HG03060 (cell line): ENCODE results near the gene FHL2.

Source experiments
- ATAC-seq: cut with Tn5 transposase; IDR thresholded peaks from one replicate; pipeline ENCODE4 v1.9.1; 2021; ENCODE audit warnings: low read depth, moderate number of reproducible peaks; ENCODE audit not compliant: unreplicated experiment

The FHL2 gene

DNA sequence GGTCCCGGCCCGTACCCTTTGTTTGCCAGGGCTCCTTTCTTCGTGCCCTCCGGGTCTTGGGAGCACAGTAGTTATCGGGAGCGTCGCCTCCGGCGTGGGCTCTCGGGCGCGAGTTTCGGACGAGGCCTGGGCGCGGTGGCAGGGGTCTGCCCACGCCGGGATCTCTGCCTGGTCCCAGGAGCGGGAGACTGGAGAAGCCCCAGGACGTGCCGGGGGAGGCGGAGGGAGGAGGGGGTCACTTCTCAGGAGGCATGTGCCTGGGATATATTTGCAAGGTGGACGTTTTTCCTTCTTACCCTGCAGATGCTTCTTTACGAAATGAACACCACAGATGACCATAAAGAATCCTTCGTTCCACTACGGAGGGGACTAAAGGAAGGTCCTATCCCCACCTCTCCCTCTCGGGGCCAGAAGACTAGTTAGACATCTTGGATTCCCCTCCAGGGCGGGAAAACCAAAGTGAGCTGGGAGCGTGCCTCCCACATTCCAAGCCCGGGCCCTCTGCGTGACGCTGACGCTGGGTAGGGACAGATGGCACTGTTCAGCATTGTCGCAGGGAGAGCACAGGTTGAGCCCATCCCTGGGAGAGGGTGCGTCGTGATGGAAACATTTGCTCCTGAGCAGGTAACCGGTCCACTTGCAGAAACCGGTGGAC, 483 bp upstream of the FHL2 start:
- ATAC-seq, result no peak

DNA sequence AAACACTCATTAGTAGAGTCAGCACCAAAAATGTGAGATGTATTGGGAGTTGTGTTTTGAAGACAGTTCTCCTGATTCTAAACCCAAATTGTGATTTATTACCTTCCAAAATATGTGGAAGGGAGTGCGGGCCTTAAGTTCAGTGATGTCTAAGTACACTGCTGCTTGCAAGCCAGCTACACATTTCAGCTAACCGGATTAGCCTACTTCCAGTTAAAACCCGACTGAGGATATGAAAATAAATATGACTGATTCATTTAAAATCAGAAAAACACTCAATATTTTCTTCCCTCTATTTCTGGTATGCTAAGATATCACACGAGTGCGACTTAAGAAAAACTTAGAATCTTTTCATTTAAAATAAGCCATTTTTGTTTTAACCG, 907 bp downstream of the FHL2 start:
- ATAC-seq, result no peak

DNA sequence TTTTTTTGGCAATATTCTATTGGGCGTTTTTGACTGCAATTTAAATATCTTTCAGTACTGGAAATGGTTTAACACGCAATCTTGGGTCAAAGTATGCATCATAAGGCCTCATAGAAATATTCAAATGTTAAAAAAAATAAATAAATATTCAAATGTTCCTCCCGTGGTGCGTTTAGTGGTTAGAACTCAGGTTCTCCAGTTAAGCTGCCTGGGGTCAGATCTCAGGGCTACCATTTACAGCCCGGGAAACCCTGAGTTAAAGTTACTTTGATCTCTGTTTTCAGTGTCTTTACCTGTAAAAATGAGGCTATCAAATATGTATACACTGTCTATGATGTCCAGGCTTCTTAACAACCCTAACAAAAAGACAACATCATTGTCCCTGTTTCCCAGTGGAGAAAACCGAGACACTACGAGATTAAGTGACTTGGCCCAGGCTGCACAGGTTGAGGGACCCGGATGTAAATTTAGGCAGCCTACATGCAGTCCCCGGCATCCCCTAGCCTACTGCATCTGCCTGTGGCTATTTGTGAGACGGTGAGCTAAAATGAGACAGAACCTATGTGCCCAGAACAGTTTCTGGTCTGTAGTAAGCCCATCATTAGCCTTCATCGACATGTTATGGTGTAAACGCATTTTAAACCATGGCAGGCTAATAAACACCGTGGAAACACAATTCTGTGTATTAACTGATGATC, 1.7 kb downstream of the FHL2 start:
- ATAC-seq, result no peak

GRCh38 chr2:105396254-105397024, 2.4 kb downstream of the FHL2 start:
- no peak for ATAC-seq

GRCh38 chr2:105395691-105396090, 3.2 kb downstream of the FHL2 start:
- no peak for ATAC-seq

DNA sequence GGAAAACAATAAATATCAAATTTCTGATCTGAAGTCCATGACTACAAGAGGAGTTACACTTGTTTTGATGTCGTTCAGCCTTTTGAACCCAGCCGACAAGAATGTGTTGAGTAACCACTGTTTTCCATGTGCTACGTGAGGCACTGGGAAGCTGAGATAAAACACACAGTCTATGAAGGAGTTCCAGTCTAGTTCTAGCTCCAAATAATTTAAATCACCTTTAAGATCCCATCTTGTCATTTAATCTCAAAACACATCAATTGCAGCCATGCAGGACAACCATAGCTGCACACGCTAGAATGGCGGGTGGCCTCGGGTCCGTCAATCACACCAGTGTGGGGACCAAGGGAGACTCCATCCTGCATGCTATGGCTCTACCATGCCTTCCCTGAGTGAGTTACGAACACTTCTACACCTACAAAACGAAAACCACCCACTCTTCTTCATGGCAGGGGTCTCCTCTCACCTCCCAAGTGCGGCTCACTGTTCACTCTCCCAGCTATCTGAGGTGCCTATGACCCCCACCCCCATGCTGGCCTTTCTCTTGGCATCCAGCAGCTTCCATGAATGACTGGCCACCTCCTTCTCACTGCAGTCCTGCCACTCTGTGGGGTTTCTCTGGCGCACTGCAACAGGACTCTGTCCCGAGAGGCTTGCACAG, 3.8 kb downstream of the FHL2 start:
- ATAC-seq, result no peak

DNA sequence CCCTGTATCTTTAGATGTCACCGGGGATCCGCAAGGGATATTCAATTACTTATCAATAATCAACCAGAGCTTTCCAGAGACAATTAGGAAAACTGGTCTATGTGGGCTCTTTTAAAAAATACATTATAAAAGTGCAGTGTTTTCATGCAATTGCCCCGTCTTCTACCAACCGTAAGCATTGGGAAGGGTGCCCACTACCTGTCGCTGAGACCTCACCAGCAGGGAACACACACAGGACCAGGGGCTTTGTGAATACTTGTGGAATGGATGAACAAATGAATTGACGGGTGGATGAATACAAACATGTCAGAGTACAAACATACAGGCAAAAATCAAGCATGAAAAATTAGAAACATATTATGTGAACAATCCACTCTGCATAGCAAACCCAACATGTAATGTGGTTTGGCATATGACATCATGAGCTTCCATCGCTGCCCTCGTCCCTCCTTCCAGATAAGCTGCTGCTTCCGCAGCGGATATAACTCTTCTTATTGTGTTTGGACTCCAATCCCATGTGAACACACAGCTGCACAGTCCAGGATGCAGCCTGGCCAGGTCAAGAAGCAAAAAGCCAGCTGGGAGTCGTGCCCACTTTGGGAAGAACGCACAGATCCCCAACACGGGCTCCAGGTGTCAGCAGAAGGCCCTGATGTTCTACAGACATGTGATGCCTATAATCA, 5.3 kb downstream of the FHL2 start:
- ATAC-seq, result no peak

DNA sequence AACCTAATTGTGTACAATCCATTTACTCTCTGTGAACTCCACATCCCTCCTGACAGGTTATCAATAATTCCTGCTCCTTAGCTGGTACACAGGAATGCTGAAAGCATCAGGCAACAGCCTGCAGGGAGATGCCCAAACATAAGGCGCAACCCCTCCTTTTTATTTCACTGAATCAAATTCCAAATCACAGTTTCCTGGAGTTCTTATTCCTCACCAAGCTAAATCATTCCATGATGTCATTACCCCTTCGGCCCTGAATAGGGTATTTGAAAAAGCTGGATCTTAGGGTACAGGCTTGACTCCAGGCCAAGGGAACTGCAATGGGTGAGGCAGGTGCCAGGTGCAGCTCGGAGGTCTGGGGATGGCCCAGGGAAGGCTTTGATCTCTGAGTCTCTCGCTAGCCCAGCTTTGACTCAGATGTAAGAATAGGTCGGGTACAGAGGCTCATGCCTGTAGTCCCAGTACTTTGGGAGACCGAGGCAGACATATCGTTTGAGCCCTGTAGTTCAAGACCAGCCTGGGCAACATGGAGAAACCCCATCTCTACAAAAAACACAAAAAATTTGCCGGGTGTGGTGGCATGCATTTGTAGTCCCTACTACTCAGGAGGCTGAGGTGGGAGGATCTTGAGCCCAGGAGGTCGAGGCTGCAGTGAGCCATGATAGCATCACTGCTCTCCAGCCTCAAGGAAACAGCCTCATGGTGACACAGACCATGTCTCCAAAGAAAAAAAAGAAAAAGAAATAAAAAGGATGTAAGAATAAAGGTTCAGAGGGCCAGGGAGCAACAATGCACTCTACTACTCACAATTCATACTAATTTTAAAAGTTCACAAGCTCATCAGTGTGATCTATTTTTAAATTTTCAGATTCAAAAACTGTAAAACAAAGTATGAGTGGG, 6.8 kb downstream of the FHL2 start:
- no peak for ATAC-seq

DNA sequence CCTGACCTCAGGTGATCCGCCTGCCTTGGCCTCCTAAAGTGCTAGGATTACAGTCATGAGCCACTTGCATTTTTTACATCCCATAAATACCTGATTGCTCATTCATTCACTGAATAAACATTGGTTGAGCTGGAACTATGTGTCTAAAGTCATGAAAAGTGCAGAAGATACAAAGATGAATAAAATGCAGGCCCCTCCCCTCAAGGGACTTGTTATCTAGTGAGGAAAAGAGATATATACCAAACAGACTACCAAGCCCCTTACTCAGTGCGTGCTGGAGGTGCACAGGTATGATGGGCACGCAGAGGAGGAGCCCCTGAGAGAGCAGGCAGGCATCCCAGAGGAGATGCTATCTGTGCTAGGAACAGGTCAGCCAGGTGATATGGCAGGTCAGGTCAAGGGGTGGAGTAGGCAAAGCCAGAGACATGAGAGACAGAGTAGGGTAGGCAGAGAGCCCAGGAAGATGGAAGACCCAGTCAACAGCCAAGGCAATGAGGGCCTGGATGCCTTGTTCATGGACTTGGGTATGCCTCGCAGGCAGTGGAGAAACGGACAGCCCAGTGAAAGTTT, 7.7 kb downstream of the FHL2 start:
- ATAC-seq, result no peak

GRCh38 chr2:105390454-105390853, 8.4 kb downstream of the FHL2 start:
- no peak for ATAC-seq

GRCh38 chr2:105388971-105389381, 9.9 kb downstream of the FHL2 start:
- no peak for ATAC-seq

DNA sequence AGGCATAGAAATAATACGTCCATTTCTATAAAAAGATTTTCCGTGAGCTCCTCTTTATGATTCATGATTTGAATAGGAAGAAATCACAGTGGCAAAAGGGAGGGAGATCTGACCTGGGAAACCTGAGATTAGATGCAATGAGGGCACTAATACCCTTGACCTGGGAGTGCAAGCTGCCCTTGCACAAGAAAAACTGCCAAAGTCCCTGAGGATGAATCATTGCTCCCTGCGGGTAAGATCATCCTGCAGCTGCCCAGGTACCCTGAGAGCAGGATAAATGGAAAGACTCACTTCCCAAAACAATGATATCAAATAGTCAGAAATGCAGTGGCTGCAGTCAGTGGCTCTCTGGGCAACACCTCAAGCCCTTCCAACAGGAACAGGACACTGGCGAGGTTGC, 11.6 kb downstream of the FHL2 start:
- no peak for ATAC-seq

DNA sequence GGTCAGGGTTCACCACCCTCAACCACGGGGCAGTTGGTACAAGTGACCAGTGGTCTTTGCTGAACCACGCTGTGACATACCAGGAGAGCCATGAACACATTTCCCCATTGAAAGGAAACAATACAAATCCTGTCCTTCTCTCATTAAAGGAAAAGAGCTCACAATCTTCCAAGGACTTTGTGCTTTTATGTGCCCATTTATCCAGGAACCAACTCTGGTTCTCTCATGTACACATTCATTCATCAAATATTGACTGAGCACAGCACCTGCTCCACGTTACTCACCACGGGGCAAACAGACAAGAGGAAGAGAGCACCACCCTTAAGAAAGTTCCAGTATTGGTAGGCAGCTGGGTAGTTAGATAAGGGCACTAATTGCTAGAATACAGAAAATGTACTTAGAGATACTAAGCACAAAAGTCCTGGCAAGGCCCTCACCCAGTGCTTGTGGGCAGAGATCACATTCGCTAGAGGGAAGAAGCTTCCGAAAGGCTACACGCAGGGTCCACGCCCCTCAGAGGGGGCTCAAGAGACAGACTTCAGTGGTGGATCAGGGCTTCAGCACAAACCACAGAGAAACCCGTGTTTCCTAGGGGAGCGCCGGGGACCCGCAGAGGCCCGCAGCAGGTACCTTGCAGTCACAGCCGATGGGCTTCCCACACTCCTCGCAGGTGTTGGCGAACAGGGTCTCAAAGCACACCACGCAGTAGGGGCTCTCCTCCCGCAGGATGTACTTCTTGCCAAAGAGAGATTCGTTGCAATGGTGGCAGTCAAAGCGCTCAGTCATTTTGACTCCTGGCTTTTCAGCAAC, 12.9 kb downstream of the FHL2 start:
- no peak for ATAC-seq

DNA sequence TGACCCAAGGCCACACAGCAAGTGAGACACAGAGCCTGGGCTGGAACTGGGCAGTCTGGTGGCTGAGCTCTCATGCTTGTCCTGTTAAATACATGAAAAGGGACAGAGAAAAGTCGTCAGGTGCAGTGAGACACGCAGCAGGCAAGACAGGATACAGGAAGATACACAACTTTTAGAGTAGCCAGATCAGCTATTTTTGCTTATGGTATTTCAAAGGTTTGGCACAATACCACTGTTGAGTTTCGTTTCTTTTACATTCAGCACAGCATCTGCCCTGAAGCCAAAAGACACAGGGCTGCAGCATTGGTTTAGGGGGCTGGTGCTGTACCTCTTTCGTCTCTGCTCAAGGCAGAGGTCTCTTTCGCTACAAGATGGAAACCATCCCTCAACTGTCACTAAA, 14.0 kb downstream of the FHL2 start:
- ATAC-seq, result no peak

- no peak for ATAC-seq
These were observed 14.6 kb downstream of the FHL2 start for GRCh38 chr2:105384216-105384615.

DNA sequence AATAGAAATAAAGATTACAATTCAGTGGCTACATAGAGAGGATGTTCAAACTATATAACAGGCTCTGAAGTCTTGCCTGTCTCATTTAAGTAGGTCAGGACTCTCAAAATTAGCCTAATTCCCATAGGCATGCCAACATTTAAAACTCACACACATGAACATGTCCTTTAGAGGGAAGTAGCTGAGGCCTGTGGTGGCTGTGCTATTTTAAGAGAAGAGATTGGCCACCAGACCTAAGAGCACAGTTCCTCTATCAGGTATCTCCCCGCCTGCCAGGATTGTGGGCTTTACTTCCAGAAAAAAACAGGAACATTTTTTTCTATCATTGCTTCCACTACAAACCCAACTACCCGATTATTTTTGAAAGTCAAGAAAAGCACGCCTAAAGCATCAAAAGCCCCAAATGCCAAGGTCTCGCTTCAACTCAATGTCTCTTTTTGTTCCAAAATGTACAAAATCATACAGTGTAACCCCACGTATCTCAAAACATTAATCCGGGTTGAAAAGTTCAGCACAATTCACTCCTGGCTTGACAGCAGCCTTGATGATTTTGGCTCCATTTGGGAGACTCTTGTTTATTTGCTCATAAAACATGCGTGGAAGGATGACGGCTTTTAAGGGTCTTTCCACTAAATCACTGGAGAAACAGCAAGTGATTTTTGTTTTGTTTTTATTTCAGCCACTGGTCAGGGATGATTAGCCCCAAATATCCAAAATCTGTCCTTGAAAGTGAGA, 15.3 kb downstream of the FHL2 start:
- ATAC-seq, result no peak

GRCh38 chr2:105382177-105382576, 16.7 kb downstream of the FHL2 start:
- ATAC-seq, result no peak
